Occipital lobe (tissue), 3 donors: ENCODE measurements around the gene COPB1. TPM values are rescaled to one million over a fixed set of nuclear protein-coding genes. Genes with fewer than 3 reads are reported as not detected.

Source experiments
- DNase-seq: peaks from one replicate; lab custom pipeline; 2025; lab: John Stamatoyannopoulos, UW
- small RNA-seq: library from RNA; depleted of rRNA; stranded (forward); fragments of <200 nt; gene quantifications from one replicate; pipeline ENCODE3, GENCODE V24; 2014
- total RNA-seq: library from RNA; depleted of rRNA; stranded (reverse); fragments of >200 nt; gene quantifications from one replicate; pipeline ENCODE4 v1.2.3, GENCODE V29; 2014

Gene COPB1
- total RNA-seq, 1 donor from 2014 or later: 154 TPM

DNA sequence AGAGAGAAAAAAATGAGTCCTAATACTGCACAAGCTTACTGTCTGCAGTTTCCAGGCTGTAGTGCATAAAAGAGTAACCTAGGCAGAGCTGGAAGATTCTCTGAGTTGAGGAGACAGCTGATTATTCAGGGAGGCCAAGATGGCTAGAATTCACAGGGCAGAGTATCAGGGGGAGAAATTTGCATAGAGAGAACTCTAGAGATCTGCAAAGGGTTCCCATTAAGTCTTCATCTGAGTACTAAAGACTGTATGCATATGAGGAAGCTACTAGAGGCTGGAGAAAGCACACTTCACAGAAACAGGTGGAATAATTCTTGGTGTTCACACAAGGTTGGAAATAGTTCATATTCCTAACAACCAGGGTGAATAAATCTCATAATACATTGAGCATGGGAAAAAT lies 74.0 kb downstream of the COPB1 start:
- DNase-seq: no peak

DNA sequence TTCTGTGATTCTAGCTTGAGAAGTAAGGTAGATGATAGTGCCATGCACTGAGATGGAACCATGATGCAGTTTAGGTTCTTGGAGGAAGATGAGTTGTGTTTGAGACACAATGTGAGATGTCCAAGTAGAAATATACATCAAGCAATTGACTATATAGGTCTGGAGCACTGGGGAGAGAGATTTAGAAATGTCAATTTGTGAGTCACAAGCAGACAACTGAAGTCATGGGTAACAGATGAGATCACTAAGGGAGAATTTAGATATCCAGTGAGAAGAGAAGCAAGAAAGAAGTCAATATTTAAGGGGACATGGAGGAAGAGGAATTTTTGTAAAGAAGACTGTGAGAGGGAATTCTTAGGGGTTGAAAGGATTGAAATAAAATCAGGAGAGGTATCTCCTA lies 75.5 kb downstream of the COPB1 start:
- no peak for DNase-seq

DNA sequence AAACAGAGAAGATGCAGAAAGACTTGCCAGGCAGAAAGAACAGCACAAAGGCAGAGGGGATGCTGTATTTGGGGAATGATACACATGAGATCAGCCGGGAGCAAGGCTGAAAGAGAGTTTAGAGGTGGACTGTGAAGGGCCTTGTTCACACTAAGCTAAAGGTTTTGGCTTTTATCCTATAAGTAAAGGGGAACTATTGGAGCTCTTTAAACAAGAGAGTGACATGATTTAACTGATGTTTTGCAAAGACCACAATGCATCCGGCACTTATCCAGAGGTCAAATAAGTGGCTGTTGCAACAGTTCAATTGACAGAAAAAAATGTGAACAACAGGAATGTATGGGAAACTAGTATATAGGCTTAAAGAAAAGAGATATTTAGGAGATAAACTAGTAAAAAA lies 76.0 kb downstream of the COPB1 start:
- no peak for DNase-seq

DNA sequence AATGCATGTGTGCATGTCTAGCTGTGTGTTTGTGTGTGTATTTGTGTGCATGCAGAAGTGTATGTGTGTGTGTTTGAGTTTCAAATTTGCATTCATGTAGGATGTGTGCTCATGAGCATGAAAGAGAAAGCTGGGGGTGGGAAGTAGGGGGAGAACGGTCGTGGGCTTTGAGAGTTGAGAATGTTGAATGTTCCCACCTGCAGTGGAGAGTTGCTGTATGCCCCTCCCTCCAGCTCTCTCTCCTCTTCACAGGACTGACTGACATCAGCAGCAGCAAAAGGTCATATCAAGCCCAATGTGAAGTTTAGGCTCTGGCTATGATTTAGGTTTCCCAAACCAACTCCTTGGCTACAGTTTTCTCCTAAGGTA lies 76.8 kb downstream of the COPB1 start:
- no peak for DNase-seq

DNA sequence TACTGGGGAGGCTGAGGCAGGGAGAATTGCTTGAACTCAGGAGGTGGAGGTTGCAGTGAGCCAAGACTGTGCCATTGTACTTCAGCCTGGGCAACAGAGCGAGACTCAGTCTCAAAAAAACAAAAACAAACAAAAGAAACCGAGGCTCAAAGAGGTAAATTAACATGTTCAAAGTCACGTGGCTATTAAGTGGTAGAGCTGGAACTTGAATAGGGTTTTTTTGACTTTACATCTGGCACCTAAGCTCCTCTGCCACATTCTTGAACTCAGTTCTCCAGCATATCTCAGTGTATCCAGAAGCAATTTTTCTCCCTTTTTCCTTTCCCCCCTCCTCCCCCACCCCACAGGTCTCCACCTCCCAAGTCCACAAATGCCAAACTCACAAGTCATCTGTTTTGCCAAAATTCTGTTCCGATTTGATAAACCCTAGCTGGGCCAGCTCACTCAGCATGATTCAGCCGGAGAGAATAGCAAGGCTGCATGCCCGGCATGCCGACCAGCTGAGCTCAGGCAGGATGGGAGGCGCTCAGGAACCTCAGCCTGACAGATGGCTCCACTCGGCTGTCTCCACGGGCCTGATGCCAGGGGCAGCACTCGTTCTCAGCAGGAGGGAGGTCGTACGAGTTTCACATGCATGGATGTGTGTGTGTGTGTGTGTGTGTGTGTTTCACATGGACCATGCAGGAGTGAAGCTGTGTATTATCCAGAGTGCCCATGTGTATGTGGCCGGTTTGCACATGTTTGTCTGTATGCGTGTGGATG lies 77.4 kb downstream of the COPB1 start:
- peak; percentile 74 for DNase-seq

DNA sequence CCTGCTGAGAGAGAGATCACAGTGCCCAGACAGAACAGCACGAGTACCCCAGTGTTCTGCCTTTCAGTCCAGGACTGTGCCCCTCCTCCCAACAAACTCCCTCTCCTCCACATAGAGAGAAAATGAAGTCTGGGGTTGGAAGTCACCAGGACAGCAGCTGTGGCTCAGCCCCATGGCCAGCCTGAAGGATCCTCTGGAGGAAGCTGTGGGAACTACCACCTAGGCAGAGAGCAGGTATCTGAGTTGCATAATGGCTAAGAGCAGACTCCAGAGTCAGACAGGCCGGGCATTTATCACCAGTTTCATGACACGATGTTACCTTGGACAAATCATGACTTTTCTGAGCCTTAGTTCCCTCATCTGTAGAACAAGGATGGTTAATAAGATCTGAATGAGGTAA lies 79.4 kb downstream of the COPB1 start:
- DNase-seq: no peak

DNA sequence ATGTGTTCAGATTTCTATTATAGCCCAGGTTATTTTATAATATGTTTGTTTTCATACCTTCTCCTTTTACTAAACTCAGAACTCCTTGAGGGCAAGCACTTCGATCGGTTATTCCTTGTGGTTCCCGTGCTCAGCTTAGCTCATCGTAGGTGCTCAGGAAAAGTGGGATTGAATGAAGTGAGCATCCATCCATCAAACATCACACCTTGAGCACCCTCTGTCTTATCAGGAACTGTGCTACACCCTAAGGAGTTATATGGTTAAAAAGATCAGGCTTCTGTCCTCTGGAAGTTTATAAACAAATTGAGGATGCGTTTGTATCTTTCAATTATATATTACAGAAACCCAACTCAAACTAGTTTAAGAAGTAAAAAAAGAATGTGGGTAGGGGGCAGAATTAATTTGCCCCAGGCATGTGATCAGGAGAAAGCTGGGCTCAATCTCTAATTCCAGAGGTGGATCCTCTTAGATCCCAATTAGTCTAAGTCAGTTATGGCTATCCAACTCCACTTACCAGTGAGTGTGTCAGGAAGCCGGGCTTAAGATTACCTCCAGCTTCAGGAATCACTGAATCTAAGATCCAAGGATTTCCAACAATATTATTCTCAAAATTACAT lies 80.7 kb downstream of the COPB1 start:
- no peak for DNase-seq

DNA sequence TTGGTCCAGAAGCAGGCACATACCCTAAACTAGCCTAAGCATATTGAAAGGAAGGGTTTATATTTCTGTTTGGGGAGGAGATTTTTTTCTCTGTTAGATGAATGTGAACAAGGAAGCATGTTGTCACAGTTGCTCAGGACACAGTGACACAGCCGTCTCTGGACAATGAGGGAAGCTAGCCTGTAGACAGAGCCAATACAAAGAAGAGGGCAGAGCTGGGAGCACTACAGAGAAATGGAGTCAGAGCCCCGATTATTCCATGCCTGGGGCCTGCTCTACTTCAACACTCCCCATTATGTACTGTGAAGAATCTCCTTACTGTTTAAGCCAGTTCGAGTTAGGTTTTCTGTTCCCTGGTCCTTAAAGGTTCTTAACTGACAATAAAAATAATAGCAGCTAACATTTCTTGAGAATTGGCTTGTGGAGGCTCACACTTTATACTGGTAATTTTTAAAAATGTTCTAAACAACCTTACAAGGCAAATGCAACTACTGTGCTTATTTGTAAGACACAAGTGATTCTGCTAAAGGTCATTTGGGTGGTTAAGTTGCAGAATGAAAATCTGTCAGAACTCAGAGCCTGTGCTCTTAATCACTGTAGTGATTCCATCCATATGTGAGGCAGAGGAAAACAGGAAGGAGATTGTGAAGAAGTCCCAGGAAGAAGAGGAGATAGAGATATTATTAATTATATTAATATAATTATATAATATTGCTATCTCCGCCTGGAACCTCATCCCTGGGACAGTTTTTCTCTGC lies 81.8 kb downstream of the COPB1 start:
- no peak for DNase-seq

DNA sequence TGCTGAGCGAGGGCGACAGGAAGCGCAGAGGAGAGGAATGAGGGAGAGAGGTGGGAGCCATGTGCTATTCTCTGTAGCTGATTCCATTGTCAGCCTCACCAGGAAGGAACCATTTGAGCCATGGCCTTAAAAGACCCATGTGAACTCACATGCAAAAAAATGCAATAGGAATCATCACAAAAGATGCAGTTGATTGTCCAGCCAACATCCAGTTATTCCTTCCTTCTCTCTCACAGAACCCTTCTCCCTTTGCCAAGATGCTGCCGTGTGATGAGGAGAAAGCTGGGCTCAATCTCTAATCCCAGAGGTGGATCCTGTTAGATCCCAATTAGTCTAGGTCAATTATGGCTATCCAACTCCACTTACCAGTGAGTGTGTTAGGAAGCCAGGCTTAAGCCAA lies 82.4 kb downstream of the COPB1 start:
- no peak for DNase-seq

DNA sequence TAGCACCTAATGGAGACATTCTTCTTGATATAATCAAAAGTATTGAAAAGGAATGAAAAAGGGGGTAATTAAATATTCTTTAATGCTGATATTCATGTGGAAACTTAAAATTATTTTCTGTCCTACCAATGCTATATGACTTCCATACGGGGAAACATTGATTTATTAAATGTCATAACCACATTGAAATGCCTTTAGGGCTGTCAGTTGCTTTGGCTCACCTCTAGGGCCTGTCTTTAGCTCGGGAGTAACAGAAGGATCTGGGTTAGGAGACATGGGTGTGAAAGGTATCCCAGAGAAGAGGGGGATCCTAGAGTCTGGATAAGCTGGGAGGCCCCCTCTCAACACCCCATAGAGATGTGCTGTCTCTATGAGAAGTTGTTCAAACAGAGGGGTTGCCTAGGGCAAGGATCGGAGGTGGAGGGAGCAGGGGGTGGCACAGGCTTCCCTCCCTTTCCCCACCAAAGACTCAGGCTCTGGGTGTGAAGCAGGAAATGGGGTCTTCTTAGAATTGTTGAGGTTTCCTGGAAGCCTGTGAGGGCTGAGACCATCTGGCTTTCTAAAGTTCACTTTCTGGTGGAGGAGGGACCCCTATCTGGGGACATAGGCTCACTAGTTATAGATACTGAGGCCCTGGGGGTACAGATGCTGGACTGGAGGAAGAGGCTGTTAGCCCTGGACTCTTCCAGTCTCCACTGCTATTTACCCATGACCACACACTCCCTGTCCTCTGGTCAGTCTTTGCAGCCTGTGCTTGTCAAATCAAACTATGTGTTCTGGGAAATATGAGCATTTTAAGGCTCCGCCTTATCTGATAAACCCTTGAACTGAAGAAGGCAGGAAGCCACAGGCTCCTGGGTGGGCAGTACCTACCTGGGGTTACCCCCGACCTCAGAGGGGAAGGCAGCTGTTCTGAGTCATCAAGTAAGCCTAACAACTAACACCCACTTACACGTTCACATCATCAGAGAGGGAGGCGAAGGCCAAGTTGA lies 84.8 kb downstream of the COPB1 start:
- no peak for DNase-seq

DNA sequence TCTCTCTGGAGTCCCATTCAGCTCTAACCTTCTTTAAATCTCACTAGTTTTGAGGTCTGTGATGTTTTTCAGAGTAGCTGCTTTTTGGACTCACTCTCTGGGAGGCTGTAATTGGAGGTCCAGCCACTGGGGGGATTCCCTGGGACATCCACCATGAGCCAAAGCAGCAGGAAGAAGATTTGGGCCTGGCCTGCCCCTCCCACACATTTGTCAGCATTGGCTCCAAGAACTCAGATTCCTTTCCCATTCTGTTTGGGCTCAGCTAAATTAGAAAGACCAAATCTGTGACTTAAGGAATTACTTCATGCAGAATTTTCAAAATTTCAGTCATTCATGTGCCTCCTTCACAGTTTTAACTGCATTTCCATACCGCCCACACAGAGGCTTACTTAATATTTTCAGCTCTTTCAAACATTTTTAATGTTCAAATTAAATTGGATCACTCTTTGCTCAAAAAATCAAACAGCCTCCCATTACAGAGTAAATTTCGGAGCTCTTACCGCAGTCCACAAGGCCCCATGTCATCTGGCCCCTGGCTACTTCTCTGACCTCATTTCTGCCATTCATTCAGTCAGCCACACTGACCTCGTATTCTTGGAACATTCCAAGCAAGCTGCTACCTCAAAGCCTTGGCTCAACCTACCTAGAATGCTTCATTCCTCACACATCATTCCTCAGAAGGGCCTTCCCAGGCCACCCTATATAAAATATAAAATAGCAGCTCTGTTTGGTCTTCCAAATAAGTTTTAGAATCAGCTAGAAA lies 86.1 kb downstream of the COPB1 start:
- peak; percentile 6 for DNase-seq

DNA sequence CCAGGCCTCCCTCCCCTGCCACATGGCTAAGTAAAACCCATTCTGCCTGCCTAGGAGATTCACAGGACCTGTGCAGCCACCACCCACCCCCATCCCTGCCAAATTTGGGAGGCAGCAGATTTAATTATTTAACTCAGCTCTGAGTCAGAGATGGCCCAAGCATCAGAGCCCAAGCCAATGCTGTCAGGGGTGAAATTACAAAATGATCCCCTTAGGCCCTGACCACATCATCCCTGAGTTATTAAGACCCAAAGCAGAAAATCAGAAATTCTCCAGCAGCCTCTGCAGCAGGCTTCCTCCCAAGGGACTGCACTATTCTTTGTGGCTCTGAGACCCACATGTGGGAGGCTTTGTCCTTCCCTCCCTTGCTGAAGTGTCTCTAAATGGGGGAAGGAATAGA lies 87.8 kb downstream of the COPB1 start:
- DNase-seq: no peak

DNA sequence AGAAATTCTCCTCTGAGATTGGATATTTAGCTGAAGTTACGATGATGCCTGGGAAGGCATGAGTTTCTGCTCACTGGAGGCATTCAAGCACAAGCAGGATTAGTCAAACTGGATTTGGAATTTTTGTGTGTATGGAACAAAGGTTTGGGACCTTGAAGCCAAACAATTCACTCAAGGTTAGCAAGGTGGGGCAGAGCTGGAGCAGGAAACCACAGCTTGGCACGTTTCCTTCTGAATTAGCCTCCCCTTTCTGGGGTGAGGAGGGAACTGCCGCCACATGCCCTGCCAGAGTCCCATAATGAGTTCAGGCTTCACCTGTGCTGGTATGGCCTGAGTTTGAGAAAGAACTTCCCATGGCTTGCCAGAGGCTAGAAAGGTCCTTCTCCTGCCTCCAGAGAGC lies 89.7 kb downstream of the COPB1 start:
- DNase-seq: no peak

DNA sequence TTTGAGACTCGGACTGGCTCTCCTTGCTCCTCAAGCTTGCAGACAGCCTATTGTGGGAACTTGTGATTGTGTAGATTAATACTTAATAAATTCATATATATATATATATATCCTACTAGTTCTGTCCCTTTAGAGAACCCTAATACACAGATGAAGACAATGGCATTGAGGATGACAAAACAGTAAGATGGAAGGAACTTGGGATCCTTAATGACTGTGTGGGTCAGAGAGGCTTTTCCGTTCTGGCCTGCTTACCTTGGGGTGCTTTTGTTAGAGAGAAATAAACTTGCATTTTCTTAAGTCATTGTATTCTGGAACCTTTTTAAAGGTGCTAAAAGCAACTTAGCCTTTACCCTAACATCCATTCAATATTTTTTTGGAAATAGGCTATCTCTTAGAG lies 91.0 kb downstream of the COPB1 start:
- DNase-seq: no peak

Small RNA genes within 50 kb of the gene (small RNA-seq; reads per million reads assigned to genes)
- not detected for gene RNU7-49P

Other genes starting within 250 kb of the COPB1 start
- gene RRAS2, start 140.6 kb downstream of the COPB1 start, total RNA-seq: 26.8 TPM
- 153 TPM for gene PSMA1, start 20.6 kb upstream of the COPB1 start, total RNA-seq
- gene PDE3B, start 144.0 kb upstream of the COPB1 start, total RNA-seq: 31.4 TPM